GM18868 (cell line): ENCODE measurements around the gene POLR2J3.
A peak's percentile ranks its signal among the peaks of the same experiment; 100 is the strongest.
"Not testable (repeated sequence)": the region's sequence is repeated elsewhere in the genome, so short reads cannot be mapped to it uniquely, and the experiment has no call there.

Experiments
- ATAC-seq: cut with Tn5 transposase; IDR thresholded peaks from one replicate; pipeline ENCODE4 v1.9.1; 2021; ENCODE audit warnings: mild to moderate bottlenecking, moderate library complexity; ENCODE audit not compliant: unreplicated experiment

POLR2J3 gene

GRCh38 chr7:102572261-102573239 is at the start of gene POLR2J3:
POLR2J3 (minus strand) TSS chr7:102572583; CDS start chr7:102572521, 62 bp downstream.
- ATAC-seq: peak; percentile 94

- ATAC-seq: not testable (repeated sequence)
Observed at GRCh38 chr7:102618122-102618521, 45.7 kb upstream of the POLR2J3 start.

- ATAC-seq: peak; percentile 79
Observed at GRCh38 chr7:102616507-102617125, 44.2 kb upstream of the POLR2J3 start, which contains the start of gene RASA4. RASA4 (minus strand) TSS chr7:102616756; CDS start chr7:102616689, 67 bp downstream.

GRCh38 chr7:102615930-102616329 is 43.5 kb upstream of the POLR2J3 start:
- ATAC-seq: not testable (repeated sequence)

- ATAC-seq: not testable (repeated sequence)
Observed at GRCh38 chr7:102614873-102615272, 42.5 kb upstream of the POLR2J3 start.

- peak; percentile 18 for ATAC-seq
Observed at GRCh38 chr7:102614346-102614697, 41.9 kb upstream of the POLR2J3 start.

GRCh38 chr7:102613575-102614345 is 41.4 kb upstream of the POLR2J3 start:
- peak; percentile 54 for ATAC-seq

- ATAC-seq: not testable (repeated sequence)
Observed at GRCh38 chr7:102611675-102612325, 39.4 kb upstream of the POLR2J3 start.

- peak; percentile 50 for ATAC-seq
Observed at GRCh38 chr7:102611013-102611674, 38.8 kb upstream of the POLR2J3 start.

GRCh38 chr7:102610441-102610840 is 38.1 kb upstream of the POLR2J3 start:
- not testable (repeated sequence) for ATAC-seq

- ATAC-seq: not testable (repeated sequence)
Observed at GRCh38 chr7:102609734-102610133, 37.4 kb upstream of the POLR2J3 start.

GRCh38 chr7:102606848-102607247 is 34.5 kb upstream of the POLR2J3 start:
- not testable (repeated sequence) for ATAC-seq

- not testable (repeated sequence) for ATAC-seq
Observed at GRCh38 chr7:102604431-102605145, 32.2 kb upstream of the POLR2J3 start.

GRCh38 chr7:102602317-102602716 is 29.9 kb upstream of the POLR2J3 start:
- not testable (repeated sequence) for ATAC-seq

GRCh38 chr7:102599699-102600098 is 27.3 kb upstream of the POLR2J3 start:
- not testable (repeated sequence) for ATAC-seq

- not testable (repeated sequence) for ATAC-seq
Observed at GRCh38 chr7:102596036-102596435, 23.7 kb upstream of the POLR2J3 start.

GRCh38 chr7:102593637-102594334 is 21.4 kb upstream of the POLR2J3 start:
- ATAC-seq: peak; percentile 64

- peak; percentile 73 for ATAC-seq
Observed at GRCh38 chr7:102592477-102593019, 20.2 kb upstream of the POLR2J3 start.
